ENCODE data around the gene SNX10.

The SNX10 gene

DNA sequence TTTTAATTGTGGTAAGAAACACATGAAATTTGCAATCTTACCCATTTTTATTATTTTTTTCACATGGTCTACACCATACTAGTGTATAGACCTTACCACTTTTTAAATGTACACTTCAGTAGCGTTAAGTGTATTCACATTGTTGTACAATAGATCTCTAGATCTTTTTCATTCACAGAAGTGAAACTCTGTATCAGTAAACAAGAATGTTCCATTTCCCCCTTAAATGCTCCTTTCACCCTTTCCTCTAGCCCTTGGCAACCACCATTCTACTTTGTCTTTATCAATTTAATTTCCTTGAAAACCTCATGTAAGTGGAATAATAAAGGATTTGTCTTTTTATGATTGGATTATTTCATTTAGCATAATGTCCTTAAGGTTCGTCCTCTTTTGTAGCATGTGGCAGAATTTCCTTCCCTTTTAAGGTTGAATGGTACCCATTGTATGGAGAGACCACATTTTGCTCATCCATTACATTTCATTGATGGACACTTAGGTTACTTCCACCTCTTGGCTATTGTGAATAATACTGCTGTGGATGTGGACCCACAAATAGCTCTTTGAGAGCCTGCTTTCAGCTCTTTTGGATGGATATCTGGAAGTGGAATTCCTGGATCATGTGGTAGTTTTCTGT, 45.7 kb downstream of the SNX10 start:
- DNase-seq (ENCODE audit: low read depth): no peak

DNA sequence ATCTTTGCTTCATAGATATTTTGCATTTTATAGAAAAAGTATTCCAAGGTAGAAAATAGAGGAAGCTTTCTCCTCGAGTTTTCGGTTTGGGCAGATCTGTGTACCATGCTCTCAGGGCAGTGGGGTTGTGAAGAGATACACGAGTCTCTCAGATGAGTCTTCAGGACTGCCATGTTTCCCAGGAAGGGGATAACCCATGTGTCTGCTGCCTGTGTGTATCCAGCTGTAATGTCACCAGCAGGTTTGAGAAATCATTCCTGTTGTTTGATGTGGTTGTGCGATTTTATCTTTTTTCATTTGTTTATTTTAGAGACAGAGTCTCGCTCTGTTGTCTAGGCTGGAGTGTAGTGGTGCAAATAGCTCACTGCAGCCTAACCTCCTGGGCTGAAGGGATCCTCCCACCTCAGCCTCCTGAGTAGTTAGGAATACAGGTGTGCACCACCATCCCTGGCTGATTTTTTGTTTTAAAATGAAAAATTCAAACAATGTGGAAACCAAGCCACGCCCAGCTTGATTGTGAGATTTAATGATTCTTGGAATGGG, 48.9 kb downstream of the SNX10 start:
- DNase-seq (ENCODE audit: low read depth): no peak

- no peak for DNase-seq (ENCODE audit: low read depth)
These were observed 51.7 kb downstream of the SNX10 start for GRCh38 chr7:26343320-26343832.

DNA sequence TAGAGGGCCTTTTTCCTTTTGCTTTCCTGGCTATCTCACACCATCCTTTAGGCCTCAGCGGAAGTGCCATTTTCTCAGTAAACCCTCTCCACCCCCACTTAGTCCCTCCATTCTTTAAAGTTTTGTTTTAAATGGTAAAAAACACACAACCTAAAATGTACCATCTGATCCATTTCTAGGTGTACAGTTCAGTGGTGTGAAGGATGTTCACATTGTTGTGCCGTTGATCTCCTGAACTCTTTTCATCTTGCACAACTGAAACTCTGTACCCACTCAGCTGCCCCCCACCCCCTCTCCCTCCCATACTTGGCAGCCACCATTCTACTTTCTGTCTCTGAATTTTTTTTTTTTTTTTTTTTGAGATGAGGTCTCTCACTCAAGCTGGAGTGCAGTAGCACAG, 52.2 kb downstream of the SNX10 start:
- no peak for DNase-seq (ENCODE audit: low read depth)

- no peak for DNase-seq (ENCODE audit: low read depth)
These were observed 53.5 kb downstream of the SNX10 start for GRCh38 chr7:26345202-26345601.

- DNase-seq (ENCODE audit: low read depth): no peak
These were observed 54.2 kb downstream of the SNX10 start for GRCh38 chr7:26345837-26346236.

DNA sequence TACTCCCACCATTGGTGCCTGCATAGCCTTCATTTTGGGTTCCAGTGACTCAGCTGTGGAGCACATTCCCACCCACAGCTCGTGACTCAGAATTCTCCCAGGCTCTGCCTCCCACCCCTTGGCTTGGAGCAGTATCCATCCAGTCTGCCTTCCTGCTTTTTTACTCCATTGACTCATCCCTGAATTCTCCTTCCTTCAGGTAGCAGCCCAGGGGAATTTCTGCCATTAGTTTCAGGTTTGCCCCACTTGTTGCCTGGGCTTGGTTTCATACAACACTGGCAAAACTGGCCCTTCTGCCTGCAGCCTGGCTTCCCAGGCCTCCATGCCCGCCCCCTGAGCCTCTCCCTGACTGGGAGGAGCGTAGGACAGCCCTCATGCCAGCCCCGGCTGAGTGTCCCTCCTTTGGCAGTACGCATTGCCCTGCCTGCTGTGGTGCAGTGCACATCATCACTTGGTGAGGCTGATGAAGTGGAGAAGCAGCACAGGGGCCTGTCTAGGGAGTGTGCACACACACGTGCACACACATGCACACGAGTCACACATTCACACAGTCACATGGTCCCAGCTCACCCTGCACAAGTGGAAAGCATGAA, 55.0 kb downstream of the SNX10 start:
- peak; percentile 12 for DNase-seq (ENCODE audit: low read depth)

- DNase-seq (ENCODE audit: low read depth): no peak
These were observed 56.7 kb downstream of the SNX10 start for GRCh38 chr7:26348234-26348851.

DNA sequence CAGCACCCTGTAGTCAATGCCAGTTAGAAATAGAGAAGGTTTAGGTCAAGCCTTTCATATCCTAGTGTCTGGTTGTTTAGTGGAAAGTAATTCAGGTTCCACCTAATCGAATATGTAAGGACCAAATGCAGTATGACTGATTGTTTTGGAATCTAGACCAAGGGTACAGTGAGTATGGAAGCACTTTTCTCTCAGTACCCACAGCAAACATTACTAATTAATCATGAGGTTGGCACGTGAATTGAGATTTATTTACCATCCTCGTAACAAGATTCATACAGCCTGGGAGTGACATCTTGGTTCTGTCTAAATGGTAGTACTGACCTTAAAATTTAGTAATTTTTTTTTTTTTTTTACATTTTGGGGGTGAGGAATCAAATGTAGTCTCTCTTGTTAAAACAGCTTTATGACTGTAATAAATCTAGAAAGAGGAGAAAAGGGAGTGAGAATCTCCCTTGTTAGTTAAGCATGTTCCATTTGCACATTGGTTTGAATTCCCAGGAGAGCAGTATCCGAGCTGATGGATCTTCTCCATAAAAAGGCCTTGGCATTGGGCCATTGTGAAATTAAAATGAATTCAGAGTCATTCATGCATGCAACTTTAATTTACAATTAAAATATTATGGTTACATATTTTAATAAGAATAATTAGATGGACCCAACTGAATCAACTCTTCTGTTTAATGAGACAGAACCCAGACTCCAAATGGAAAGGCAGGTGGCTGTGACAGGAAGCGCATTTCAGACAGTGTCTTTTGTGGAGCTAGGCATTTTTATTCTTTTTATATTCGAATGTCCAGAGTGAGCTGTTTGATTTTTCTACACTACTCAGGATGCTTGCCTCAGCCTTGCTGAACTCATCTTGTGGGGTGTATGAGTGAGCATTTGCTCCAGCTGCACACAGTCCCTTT, 57.6 kb downstream of the SNX10 start:
- DNase-seq (ENCODE audit: low read depth): no peak

GRCh38 chr7:26351171-26351570, 59.5 kb downstream of the SNX10 start:
- no peak for DNase-seq (ENCODE audit: low read depth)

- DNase-seq (ENCODE audit: low read depth): no peak
These were observed 64.6 kb downstream of the SNX10 start for GRCh38 chr7:26356229-26356628.

- DNase-seq (ENCODE audit: low read depth): no peak
These were observed 65.5 kb downstream of the SNX10 start for GRCh38 chr7:26356929-26357798.

GRCh38 chr7:26357799-26358151, 66.1 kb downstream of the SNX10 start:
- DNase-seq (ENCODE audit: low read depth): no peak

DNA sequence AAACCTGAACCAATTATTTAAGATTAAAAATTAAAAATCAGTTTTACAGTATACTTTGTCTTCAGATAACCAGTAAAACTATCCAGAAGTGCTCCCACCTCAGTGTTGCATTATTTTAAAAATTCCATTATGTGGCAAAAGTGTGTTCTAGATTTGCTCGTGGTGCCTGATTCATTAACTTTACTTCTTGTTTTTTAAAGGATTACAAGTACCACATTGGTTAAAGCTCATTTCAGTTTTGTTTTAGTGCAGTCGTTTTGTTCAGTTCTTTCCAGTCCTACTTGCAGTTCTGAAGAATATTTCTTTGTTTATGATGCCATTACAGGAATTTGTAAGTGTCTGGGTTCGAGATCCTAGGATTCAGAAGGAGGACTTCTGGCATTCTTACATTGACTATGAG, 69.0 kb downstream of the SNX10 start:
- DNase-seq (ENCODE audit: low read depth): no peak

GRCh38 chr7:26361637-26362036, 70.0 kb downstream of the SNX10 start:
- DNase-seq (ENCODE audit: low read depth): no peak

GRCh38 chr7:26363465-26363864, 71.8 kb downstream of the SNX10 start:
- DNase-seq (ENCODE audit: low read depth): no peak

DNA sequence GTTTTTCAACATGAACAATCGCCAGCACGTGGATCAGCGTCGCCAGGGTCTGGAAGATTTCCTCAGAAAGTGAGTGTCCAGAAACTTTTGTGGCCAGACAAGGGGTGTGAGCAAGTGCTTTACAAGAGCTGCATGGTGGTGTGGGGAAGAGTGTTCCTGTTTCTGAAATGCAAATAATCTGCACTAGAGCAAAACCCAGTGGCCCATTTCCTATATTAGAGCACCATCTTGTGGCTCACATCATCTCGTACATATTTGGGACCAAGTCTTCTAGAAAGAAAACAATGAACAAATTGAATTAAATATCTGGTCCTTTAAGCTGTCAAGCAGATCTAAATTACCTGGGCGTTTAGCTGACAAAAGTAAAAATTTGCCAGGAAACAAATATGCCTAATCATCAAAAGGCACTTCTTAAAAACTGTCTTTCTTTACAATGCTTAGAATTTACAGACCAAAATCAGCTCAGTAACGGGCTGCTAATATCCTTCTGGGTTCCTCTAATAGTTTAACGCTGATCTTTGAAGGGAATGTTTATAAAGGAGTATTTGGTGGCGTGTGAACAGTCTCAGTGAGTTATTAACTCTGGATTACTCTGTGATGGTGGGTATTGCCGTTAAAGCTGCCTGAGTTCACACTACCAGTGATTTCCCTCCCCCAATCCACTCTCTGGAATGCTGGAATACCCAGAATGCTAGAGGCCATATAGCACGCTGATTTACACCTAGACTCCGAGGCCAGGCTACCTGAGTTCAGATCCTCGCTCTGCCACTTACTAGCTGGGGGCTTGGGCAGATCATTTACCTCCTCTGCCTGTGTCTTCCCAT, 73.6 kb downstream of the SNX10 start:
- peak; percentile 74 for DNase-seq (ENCODE audit: low read depth)

GRCh38 chr7:26365901-26366275, 74.2 kb downstream of the SNX10 start:
- no peak for DNase-seq (ENCODE audit: low read depth)

- DNase-seq (ENCODE audit: low read depth): no peak
These were observed 75.6 kb downstream of the SNX10 start for GRCh38 chr7:26367219-26367711.

DNA sequence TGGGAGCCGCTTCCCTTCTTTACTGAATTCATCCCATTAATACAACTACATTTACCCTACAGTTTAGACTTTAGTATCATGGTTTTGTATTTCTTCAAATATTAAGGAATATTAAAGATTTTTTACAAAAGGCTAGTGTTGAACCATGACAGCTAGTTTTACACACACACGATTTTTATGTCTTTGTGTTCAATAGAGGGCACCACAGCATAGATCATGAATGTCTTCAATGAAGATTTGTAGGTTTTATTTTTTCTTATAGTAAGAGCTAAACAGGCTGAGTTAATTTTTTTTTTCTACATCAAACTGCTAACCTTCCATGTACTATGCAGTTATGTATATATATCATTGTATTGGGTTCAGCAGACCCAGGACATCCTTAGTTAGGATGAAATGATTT, 76.9 kb downstream of the SNX10 start:
- no peak for DNase-seq (ENCODE audit: low read depth)

All from iris pigment epithelial cell (primary cell).